Measurements from ENCODE around the gene TTBK1. TPM values are rescaled to one million over a fixed set of nuclear protein-coding genes. Genes with fewer than 3 reads are reported as not detected.

TTBK1 gene
- total and polyA plus RNA-seq, 8 donors: 0.08 to 0.57 (median 0.16) TPM

GRCh38 chr6:43283905-43284304, 40.6 kb downstream of the TTBK1 start:
- H3K4me1 ChIP-seq: no peaks in the 10 kb centered on the region
- H3K9me3 ChIP-seq: no peaks in the 10 kb centered on the region
- no peak overlapping the region for H3K4me3 ChIP-seq
- DNase-seq (peak in 2 of 6 donors; percentile 17 to 56), FAIRE-seq (no peak), ATAC-seq (no peak)
- WGBS, 2 donors: 57% methylated on average over 20 to 27 of the region's 27 CpGs
- no peak overlapping the region for H3K27ac ChIP-seq
- no peak for TF ChIP-seq CTCF (IDR thresholded peaks at IDR 0.05)
- intact Hi-C loops (cut with DNase I): no loop called here
- no peaks in the 10 kb centered on the region for H3K36me3 ChIP-seq
- H3K27me3 ChIP-seq: peaks cover 0 to 8% (median 3%) of the 10 kb centered on the region in 4 donors

- TF ChIP-seq CTCF (IDR thresholded peaks at IDR 0.05): no peak
- H3K9me3 ChIP-seq: no peaks in the 10 kb centered on the region
- H3K36me3 ChIP-seq: no peaks in the 10 kb centered on the region
- no peak for FAIRE-seq
- intact Hi-C loops (cut with DNase I): no loop called here
- no peak overlapping the region for H3K4me3 ChIP-seq
- peak in 2 of 4 donors; percentile 22 to 36 for ATAC-seq
- 3% methylated on average over 43 to 83 of the region's 83 CpGs for WGBS, 2 donors
- peaks cover 0 to 8% (median 3%) of the 10 kb centered on the region in 4 donors for H3K27me3 ChIP-seq
- H3K4me1 ChIP-seq: no peaks in the 10 kb centered on the region
- DNase-seq: peak in 2 of 6 donors; percentile 12 to 48
- no peak overlapping the region for H3K27ac ChIP-seq
Observed at GRCh38 chr6:43284991-43285781, 41.9 kb downstream of the TTBK1 start.

- H3K36me3 ChIP-seq: no peaks in the 10 kb centered on the region
- intact Hi-C loops (cut with DNase I): no loop called here
- 54 to 68% methylated on average over 5 of the region's 5 CpGs for whole genome bisulfite sequencing, 2 donors
- H3K4me1 ChIP-seq: no peaks in the 10 kb centered on the region
- no peak for ATAC-seq
- H3K4me3 ChIP-seq: no peak overlapping the region
- peak in 2 of 6 donors; percentile 6 to 34 for DNase-seq
- no peak for FAIRE-seq
- no peak overlapping the region for H3K27ac ChIP-seq
- H3K27me3 ChIP-seq: peaks cover 0 to 8% (median 3%) of the 10 kb centered on the region in 4 donors
- TF ChIP-seq CTCF (IDR thresholded peaks at IDR 0.05): no peak
- H3K9me3 ChIP-seq: no peaks in the 10 kb centered on the region
Observed at GRCh38 chr6:43285832-43286231, 42.6 kb downstream of the TTBK1 start.

GRCh38 chr6:43286456-43286979, 43.2 kb downstream of the TTBK1 start:
- Histone ChIP-seq H3K4me3 (no peak overlapping the region), H3K27me3 (peaks cover 0 to 8% (median 3%) of the 10 kb centered on the region in 4 donors), H3K27ac (no peak overlapping the region), H3K9me3 (no peaks in the 10 kb centered on the region), H3K4me1 (no peaks in the 10 kb centered on the region), H3K36me3 (no peaks in the 10 kb centered on the region)
- ATAC-seq (no peak), FAIRE-seq (no peak), DNase-seq (peak in 3 of 6 donors; percentile 10 to 43 (median 35))
- 74 to 75% methylated on average over 6 of the region's 6 CpGs for WGBS, 2 donors
- intact Hi-C loops (cut with DNase I): no loop called here
- no peak for TF ChIP-seq CTCF (IDR thresholded peaks at IDR 0.05)

Data from pancreas (tissue), 10 donors.